Hepatocyte (in vitro differentiated cells): ENCODE data around the gene CCDC47. TPM values are rescaled to one million over a fixed set of nuclear protein-coding genes. Genes with fewer than 3 reads are reported as not detected.
A peak's percentile ranks its signal among the peaks of the same experiment; 100 is the strongest.

Experiments
- DNase-seq: peaks from one replicate; pipeline ENCODE4 v3.0.0-alpha.2; 2016; ENCODE audit warnings: low spot score
- H2AFZ ChIP-seq: fragments of 200-600 bp; sonication (generic); 2 replicates; pipeline ENCODE4 v1.6.0; 2016; ENCODE audit warnings: antibody characterized with exemption, mild to moderate bottlenecking
- H3K27ac ChIP-seq: fragments of 200-600 bp; sonication (generic); 2 replicates; pipeline ENCODE4 v1.5.1; 2016; ENCODE audit warnings: mild to moderate bottlenecking
- H3K27me3 ChIP-seq: fragments of 200-600 bp; sonication (generic); 2 replicates; pipeline ENCODE4 v1.6.1; 2016
- H3K36me3 ChIP-seq: fragments of 200-600 bp; sonication (generic); replicated peaks from 2 replicates; pipeline ENCODE4 v1.5.1; 2016; ENCODE audit warnings: low read depth; ENCODE audit not compliant: insufficient read depth
- H3K4me1 ChIP-seq: fragments of 200-600 bp; sonication (generic); 2 replicates; pipeline ENCODE4 v1.5.1; 2016; ENCODE audit warnings: mild to moderate bottlenecking, moderate library complexity; ENCODE audit not compliant: insufficient read depth
- H3K4me2 ChIP-seq: fragments of 200-600 bp; sonication (generic); 2 replicates; pipeline ENCODE4 v1.6.0; 2016
- H3K4me3 ChIP-seq: fragments of 200-600 bp; sonication (generic); 2 replicates; pipeline ENCODE4 v1.5.1; 2016; ENCODE audit warnings: mild to moderate bottlenecking
- H3K79me2 ChIP-seq: fragments of 200-600 bp; sonication (generic); 2 replicates; pipeline ENCODE4 v1.6.0; 2017; ENCODE audit warnings: mild to moderate bottlenecking
- H3K9me2 ChIP-seq: fragments of 200-600 bp; sonication (generic); replicated peaks from 2 replicates; pipeline ENCODE4 v1.6.0; 2017; ENCODE audit warnings: mild to moderate bottlenecking; ENCODE audit not compliant: insufficient read depth
- H3K9me3 ChIP-seq: fragments of 200-600 bp; sonication (generic); 2 replicates; pipeline ENCODE4 v1.5.1; 2016; ENCODE audit warnings: low read depth, mild to moderate bottlenecking
- H4K20me1 ChIP-seq: fragments of 200-600 bp; sonication (generic); 2 replicates; pipeline ENCODE4 v1.6.0; 2016; ENCODE audit warnings: mild to moderate bottlenecking; ENCODE audit not compliant: insufficient read depth, poor library complexity, severe bottlenecking
- CTCF ChIP-seq: fragments of 200-600 bp; sonication (generic); IDR thresholded peaks from 2 replicates; pipeline ENCODE4 v1.5.1; 2016; ENCODE audit warnings: antibody characterized with exemption, mild to moderate bottlenecking; ENCODE audit not compliant: poor library complexity
- EZH2 ChIP-seq: fragments of 200-600 bp; sonication (generic); IDR thresholded peaks from 2 replicates; pipeline ENCODE4 v1.6.1; 2016; ENCODE audit warnings: antibody characterized with exemption, mild to moderate bottlenecking, borderline replicate concordance
- EZH2phosphoT487 ChIP-seq: fragments of 200-600 bp; sonication (generic); IDR thresholded peaks from one replicate; pipeline ENCODE4 v1.6.1; 2018; ENCODE audit warnings: antibody characterized with exemption, mild to moderate bottlenecking, low read depth, moderate library complexity; ENCODE audit not compliant: unreplicated experiment, severe bottlenecking
- WGBS: methylation state at CpG from one replicate; pipeline ENCODE4 v1.1.6; 2016; ENCODE audit warnings: low lambda C conversion rate; ENCODE audit errors: missing lambda C conversion rate; 5-methylcytosine and 5-hydroxymethylcytosine counted together
- polyA plus RNA-seq: library from polyadenylated mRNA; unstranded; fragments of >200 nt; fragmentation: Nextera tagmentation; extraction: Ambion mirVana; gene quantifications from 2 replicates; pipeline ENCODE4 v1.2.1, GENCODE V29; 2016
- total RNA-seq: library from RNA; depleted of rRNA; stranded (reverse); fragments of >200 nt; gene quantifications from 2 replicates; pipeline ENCODE4 v1.2.3, GENCODE V29; 2014

CCDC47 gene, protein sequence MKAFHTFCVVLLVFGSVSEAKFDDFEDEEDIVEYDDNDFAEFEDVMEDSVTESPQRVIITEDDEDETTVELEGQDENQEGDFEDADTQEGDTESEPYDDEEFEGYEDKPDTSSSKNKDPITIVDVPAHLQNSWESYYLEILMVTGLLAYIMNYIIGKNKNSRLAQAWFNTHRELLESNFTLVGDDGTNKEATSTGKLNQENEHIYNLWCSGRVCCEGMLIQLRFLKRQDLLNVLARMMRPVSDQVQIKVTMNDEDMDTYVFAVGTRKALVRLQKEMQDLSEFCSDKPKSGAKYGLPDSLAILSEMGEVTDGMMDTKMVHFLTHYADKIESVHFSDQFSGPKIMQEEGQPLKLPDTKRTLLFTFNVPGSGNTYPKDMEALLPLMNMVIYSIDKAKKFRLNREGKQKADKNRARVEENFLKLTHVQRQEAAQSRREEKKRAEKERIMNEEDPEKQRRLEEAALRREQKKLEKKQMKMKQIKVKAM
- total RNA-seq = 79.6 and 82.7 TPM in 2 replicates
- polyA plus RNA-seq = 60.1 and 77.8 TPM in 2 replicates

DNA sequence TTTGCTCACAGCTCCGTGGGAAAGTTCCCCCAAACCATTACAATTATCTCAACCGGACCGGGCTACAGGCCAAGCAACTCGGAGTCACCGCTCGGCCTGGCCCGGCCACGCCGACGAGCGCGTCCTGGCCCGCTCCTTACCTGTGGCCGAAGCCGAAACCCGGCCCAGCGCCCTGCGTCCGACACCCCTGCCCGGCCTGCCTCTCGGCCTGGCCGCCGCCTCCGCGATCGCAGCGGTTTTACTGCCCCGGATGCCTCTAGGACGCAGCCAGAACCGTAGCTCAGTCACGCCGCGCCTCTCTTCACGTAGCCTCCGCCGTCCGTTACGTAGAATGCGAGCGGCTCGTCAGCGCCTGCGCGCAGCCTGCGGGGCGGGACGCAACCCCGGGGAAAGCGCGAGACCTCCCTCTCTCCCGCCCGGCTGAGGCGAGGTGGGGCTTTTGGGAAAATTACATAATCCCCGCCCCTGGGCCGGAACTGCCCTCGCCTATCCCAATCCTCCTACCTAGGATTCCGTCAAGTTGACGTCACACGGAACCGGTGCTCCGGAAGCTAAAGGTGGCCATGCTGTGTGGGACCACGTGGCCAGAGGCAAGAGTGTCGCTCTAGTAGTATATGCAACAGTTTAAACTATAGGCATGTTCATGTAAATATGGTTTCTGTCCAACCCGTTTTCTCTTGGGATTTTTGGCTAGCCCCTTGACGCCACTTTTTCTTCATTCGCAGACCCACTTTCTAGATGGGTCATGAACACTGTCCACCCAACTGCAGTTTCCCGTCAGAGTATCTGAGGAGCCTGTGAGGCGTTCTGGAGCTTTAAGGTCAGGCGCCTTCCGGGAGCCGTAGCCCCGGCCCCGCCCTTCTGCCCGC lies at the start of gene CCDC47:
Gene CCDC47 (minus strand): TSS at position 326 of the 869 bp plus-strand sequence. CDS start 7,422 bp downstream, outside the sequence.
- Histone ChIP-seq H2AFZ (peak within 1 kb of the TSS; percentile 44), H3K36me3 (no peaks in the 10 kb centered on the region), H3K4me2 (peak within 1 kb of the TSS; percentile 77), H3K4me1 (peaks cover 6% of the 10 kb centered on the region), H4K20me1 (peaks cover 38% of the 10 kb centered on the region), H3K79me2 (peaks cover 86% of the 10 kb centered on the region), H3K4me3 (peak within 1 kb of the TSS; percentile 61), H3K9me3 (no peaks in the 10 kb centered on the region), H3K27ac (peak within 1 kb of the TSS; percentile 96), H3K9me2 (no peaks in the 10 kb centered on the region), H3K27me3 (no peaks in the 10 kb centered on the region)
- DNase-seq = peak; percentile 99
- WGBS = under 1% methylated on average over 74 of the region's 74 CpGs
- TF ChIP-seq EZH2phosphoT487 = no peak
- TF ChIP-seq CTCF = no peak
- no peak for TF ChIP-seq EZH2

DNA sequence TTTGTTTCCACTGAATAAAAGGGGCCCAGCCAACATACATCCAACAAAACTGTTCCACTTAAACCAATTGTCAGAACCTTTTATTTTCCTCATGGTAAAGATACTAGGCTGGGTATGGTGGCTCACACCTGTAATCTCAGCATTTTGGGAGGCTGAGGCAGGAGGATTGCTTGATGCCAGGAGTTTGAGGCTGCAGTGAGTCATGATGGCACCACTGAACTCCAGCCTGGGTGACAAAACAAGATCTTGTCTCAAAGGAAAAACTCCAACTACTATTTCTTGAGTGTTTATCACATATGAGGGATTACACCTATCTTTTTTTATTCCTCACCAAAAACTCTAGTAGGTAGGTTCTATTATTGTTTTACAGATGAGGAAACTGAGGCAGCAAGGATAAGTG lies 49.1 kb upstream of the CCDC47 start:
- no peak for TF ChIP-seq CTCF
- TF ChIP-seq EZH2 = no peak
- no peak for TF ChIP-seq EZH2phosphoT487
- Histone ChIP-seq H3K4me2 (no peak overlapping the region), H3K27ac (no peak overlapping the region), H3K36me3 (no peaks in the 10 kb centered on the region), H3K9me3 (no peaks in the 10 kb centered on the region), H3K9me2 (no peaks in the 10 kb centered on the region), H4K20me1 (no peaks in the 10 kb centered on the region), H2AFZ (no peak overlapping the region), H3K4me3 (no peak overlapping the region), H3K27me3 (no peaks in the 10 kb centered on the region), H3K4me1 (peaks cover 9% of the 10 kb centered on the region), H3K79me2 (peaks cover 25% of the 10 kb centered on the region)
- no peak for DNase-seq

DNA sequence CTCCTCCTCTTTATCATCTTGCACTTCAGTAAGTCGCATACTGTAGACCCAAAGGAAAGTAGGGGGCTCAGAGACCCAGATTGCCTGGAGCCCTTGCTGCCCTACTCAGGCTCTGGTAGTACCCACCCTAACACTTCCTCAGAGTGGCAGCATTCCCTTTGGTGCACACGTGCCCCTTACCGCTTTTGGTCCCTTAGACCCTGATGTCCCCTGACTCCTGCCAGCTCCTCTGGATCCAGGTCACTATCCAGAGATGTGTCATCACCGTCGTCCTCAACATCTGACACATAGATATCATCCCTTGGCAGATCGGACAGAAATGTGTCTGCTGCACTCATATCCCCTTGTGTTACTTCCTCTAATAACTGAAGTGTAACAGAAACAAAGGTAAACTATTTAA lies 48.4 kb upstream of the CCDC47 start:
- Histone ChIP-seq H3K36me3 (no peaks in the 10 kb centered on the region), H3K27ac (no peak overlapping the region), H3K27me3 (no peaks in the 10 kb centered on the region), H3K4me1 (peaks cover 9% of the 10 kb centered on the region), H3K4me3 (no peak overlapping the region), H3K9me3 (no peaks in the 10 kb centered on the region), H2AFZ (no peak overlapping the region), H3K9me2 (no peaks in the 10 kb centered on the region), H3K79me2 (peaks cover 25% of the 10 kb centered on the region), H4K20me1 (no peaks in the 10 kb centered on the region), H3K4me2 (no peak overlapping the region)
- WGBS = 92% methylated on average over 6 of the region's 6 CpGs
- no peak for DNase-seq
- TF ChIP-seq CTCF (no peak), EZH2phosphoT487 (no peak)
